Endothelial cell of umbilical vein (primary cell): ENCODE results near the gene ITPKB. TPM values are rescaled to one million over a fixed set of nuclear protein-coding genes. Genes with fewer than 3 reads are reported as not detected.

ENCODE experiments used
- BruUV-seq: library from RNA; stranded (reverse); fragments of 400-500 nt; replicated peaks from 2 replicates; lab custom pipeline; 2021; lab: Mats Ljungman, UMichigan
- CTCF ChIA-PET: fragments of 300-600, 350-600 bp; sonication (Branson Sonifier 250); formaldehyde crosslinking; loops from one replicate; lab custom pipeline; 2021; ENCODE audit warnings: antibody characterized with exemption, inconsistent platforms; lab: Charles Lee
- POLR2A ChIA-PET: fragments of 300-600, 350-600 bp; sonication (Branson Sonifier 250); formaldehyde crosslinking; loops from one replicate; lab custom pipeline; 2021; ENCODE audit warnings: antibody characterized with exemption, inconsistent platforms; lab: Charles Lee
- DNase-seq: peaks from one replicate; pipeline ENCODE4 v3.0.0-alpha.2; 2011; ENCODE audit warnings: low read depth, low spot score
- FAIRE-seq: peaks from 2 replicates; lab custom pipeline; 2011; peaks lifted over from hg19 to GRCh38; lab: Jason Lieb, UNC
- H2AFZ ChIP-seq: 2 replicates; pipeline ENCODE4 v1.6.0; 2012; ENCODE audit warnings: low read depth, low read length, control low read depth, inconsistent platforms
- H3K27ac ChIP-seq: 2 replicates; pipeline ENCODE4 v1.5.1; 2011; ENCODE audit warnings: low read depth, mild to moderate bottlenecking, control low read depth, low read length, moderate library complexity; ENCODE audit not compliant: insufficient read depth
- H3K27me3 ChIP-seq, 2 experiments: 2 replicates each; pipeline versions ENCODE4 v1.6.0 to v1.6.1; 2011; ENCODE audit warnings: low read length in 2 of 2, mixed read lengths in 1 of 2; ENCODE audit not compliant: control insufficient read depth in 2 of 2, insufficient read depth in 2 of 2
- H3K36me3 ChIP-seq, 2 experiments: 2 replicates in 1 of 2; 3 replicates in 1 of 2; pipeline ENCODE4 v1.5.1; 2011; ENCODE audit warnings: low read length in 2 of 2, mild to moderate bottlenecking in 1 of 2, moderate library complexity in 1 of 2; ENCODE audit not compliant: control insufficient read depth in 2 of 2, insufficient read depth in 2 of 2; ENCODE audit errors: extremely low read depth in 1 of 2
- H3K4me1 ChIP-seq: 3 replicates; pipeline ENCODE4 v1.5.1; 2011; ENCODE audit warnings: mild to moderate bottlenecking, low read length; ENCODE audit not compliant: control insufficient read depth, insufficient read depth; ENCODE audit errors: extremely low read depth
- H3K4me2 ChIP-seq: 2 replicates; pipeline ENCODE4 v1.6.1; 2011; ENCODE audit warnings: low read length, control low read depth, mixed read lengths; ENCODE audit not compliant: insufficient read depth
- H3K4me3 ChIP-seq, 3 experiments: fragments of 200-600 bp in 1 of 3; sonication (generic), shearing (Covaris generic) in 1 of 3; replicated peaks in 1 of 3; 2 replicates each; pipeline ENCODE4 v1.5.1; 2011 to 2016; ENCODE audit warnings: control low read depth in 3 of 3, low read length in 3 of 3, mild to moderate bottlenecking in 2 of 3, inconsistent platforms in 1 of 3, low read depth in 1 of 3, moderate library complexity in 1 of 3; ENCODE audit not compliant: insufficient read depth in 1 of 3
- H3K79me2 ChIP-seq: 2 replicates; pipeline ENCODE4 v1.6.0; 2012; ENCODE audit warnings: low read length, inconsistent platforms; ENCODE audit not compliant: control insufficient read depth, insufficient read depth
- H3K9ac ChIP-seq: replicated peaks from 2 replicates; pipeline ENCODE3; 2011; ENCODE audit warnings: low read length, control low read depth; ENCODE audit not compliant: insufficient read depth; ENCODE audit errors: extremely low read depth
- H3K9me1 ChIP-seq: replicated peaks from 3 replicates; pipeline ENCODE4 v1.6.0; 2011; ENCODE audit warnings: mild to moderate bottlenecking, low read length; ENCODE audit not compliant: control insufficient read depth, insufficient read depth; ENCODE audit errors: extremely low read depth
- H3K9me3 ChIP-seq: replicated peaks from 2 replicates; pipeline ENCODE4 v1.5.1; 2012; ENCODE audit warnings: low read length, inconsistent platforms; ENCODE audit not compliant: control insufficient read depth, insufficient read depth
- H4K20me1 ChIP-seq: replicated peaks from 2 replicates; pipeline ENCODE3; 2011; ENCODE audit warnings: mild to moderate bottlenecking, low read length; ENCODE audit not compliant: control insufficient read depth, insufficient read depth; ENCODE audit errors: extremely low read depth
- EZH2 ChIP-seq: IDR thresholded peaks from 2 replicates; pipeline ENCODE4 v1.6.1; 2012; ENCODE audit warnings: borderline replicate concordance, low read depth, mild to moderate bottlenecking, moderate library complexity, low read length, inconsistent platforms; ENCODE audit not compliant: severe bottlenecking
- FOS ChIP-seq: IDR thresholded peaks from 2 replicates; pipeline ENCODE4 v1.6.1; 2011; ENCODE audit warnings: mild to moderate bottlenecking, low read length, moderate library complexity, borderline replicate concordance; ENCODE audit not compliant: insufficient read depth
- GATA2 ChIP-seq: IDR thresholded peaks from 2 replicates; pipeline ENCODE4 v1.7.0; 2011; ENCODE audit warnings: low read depth, mild to moderate bottlenecking, moderate library complexity, mixed read lengths, low read length; ENCODE audit not compliant: insufficient read length, insufficient read depth
- JUN ChIP-seq: IDR thresholded peaks from 2 replicates; pipeline ENCODE4 v1.6.1; 2011; ENCODE audit warnings: borderline replicate concordance, low read depth; ENCODE audit not compliant: insufficient read length, insufficient read depth
- MAX ChIP-seq: IDR thresholded peaks from 2 replicates; pipeline ENCODE4 v1.6.1; 2011; ENCODE audit not compliant: insufficient read depth, insufficient read length
- MYC ChIP-seq: IDR thresholded peaks from one replicate; pipeline ENCODE4 v1.6.1; 2011; ENCODE audit warnings: mild to moderate bottlenecking, low read depth, low read length
- POLR2A ChIP-seq: IDR thresholded peaks from 2 replicates; pipeline ENCODE4 v1.6.1; 2012; ENCODE audit warnings: low read depth, mild to moderate bottlenecking, control low read depth, low read length
- POLR2AphosphoS5 ChIP-seq: IDR thresholded peaks from 2 replicates; pipeline ENCODE4 v1.6.1; 2012; ENCODE audit warnings: low read depth, mild to moderate bottlenecking, control low read depth, low read length, moderate library complexity; ENCODE audit not compliant: insufficient read depth
- dilution Hi-C: fragments of 300-500 bp; cut with MboI; formaldehyde crosslinking; loops from one replicate; pipeline ENCODE4 v1.15.0; 2019; ENCODE audit warnings: low sequenced_read_pairs; ENCODE audit not compliant: extremely low pct_ligation_motif_present
- intact Hi-C: fragments of 100-400 bp; cut with micrococcal nuclease; formaldehyde crosslinking; loops from one replicate; pipeline ENCODE4 v1.10.0; 2022
- polyA plus RNA-seq, 4 experiments: library from polyadenylated mRNA; depleted of rRNA in 3 of 4; stranded (reverse) in 3 of 4; unstranded in 1 of 4; fragments of >200 nt; gene quantifications; 2 replicates each; pipeline versions ENCODE4 v1.2.1 to v1.2.3, GENCODE V29; 2011 to 2012; ENCODE audit warnings: missing spikeins in 1 of 4
- total RNA-seq: library from RNA; stranded (reverse); gene quantifications from 2 replicates; pipeline ENCODE4 v1.2.3, GENCODE V29; 2021
- TF ChIP-seq, protein P1 (sequence below), 2 donors: IDR thresholded peaks; 1 replicate in 1 of 2; 2 replicates in 1 of 2; pipeline ENCODE4 v1.5.1; 2011; ENCODE audit warnings: low read length in 2 of 2, mild to moderate bottlenecking in 2 of 2, moderate library complexity in 2 of 2, control low read depth in 1 of 2, inconsistent platforms in 1 of 2, low read depth in 1 of 2; ENCODE audit not compliant: insufficient read depth in 1 of 2; ENCODE audit errors: extremely low read depth in 1 of 2

The ITPKB gene
- total and polyA plus RNA-seq, 2 donors (not counting 3 experiments of a cell fraction or from before 2014, with no cell fraction given): 7.7 to 34.8 TPM

- Histone ChIP-seq H3K79me2 (no peaks in the 10 kb centered on the region), H2AFZ (no peak overlapping the region), H3K9ac (peak overlapping the region; percentile 49), H3K9me3 (no peaks in the 10 kb centered on the region), H3K4me2 (no peak overlapping the region), H3K4me3 (no peak overlapping the region), H3K27me3 (no peaks in the 10 kb centered on the region), H3K9me1 (no peaks in the 10 kb centered on the region), H3K4me1 (peaks cover 46% of the 10 kb centered on the region), H4K20me1 (no peaks in the 10 kb centered on the region), H3K27ac (peak overlapping the region; percentile 86), H3K36me3 (no peaks in the 10 kb centered on the region)
- dilution Hi-C loops: no loop called here
- intact Hi-C loops: no loop called here
- ChIA-PET POLR2A (no interaction called here), CTCF (interaction anchor here (0.9 to 1.0 kb wide), 2 partner anchors 12 to 149 kb away, joined by 3 read pairs; no protein-coding TSS in a partner anchor)
- no TSS peak for BruUV-seq
- DNase-seq: no peak
- FAIRE-seq: no peak
- no peak for TF ChIP-seq POLR2A
- no peak for TF ChIP-seq JUN
- TF ChIP-seq GATA2: no peak
- TF ChIP-seq MYC: no peak
- TF ChIP-seq MAX: no peak
- TF ChIP-seq, protein P1, sequence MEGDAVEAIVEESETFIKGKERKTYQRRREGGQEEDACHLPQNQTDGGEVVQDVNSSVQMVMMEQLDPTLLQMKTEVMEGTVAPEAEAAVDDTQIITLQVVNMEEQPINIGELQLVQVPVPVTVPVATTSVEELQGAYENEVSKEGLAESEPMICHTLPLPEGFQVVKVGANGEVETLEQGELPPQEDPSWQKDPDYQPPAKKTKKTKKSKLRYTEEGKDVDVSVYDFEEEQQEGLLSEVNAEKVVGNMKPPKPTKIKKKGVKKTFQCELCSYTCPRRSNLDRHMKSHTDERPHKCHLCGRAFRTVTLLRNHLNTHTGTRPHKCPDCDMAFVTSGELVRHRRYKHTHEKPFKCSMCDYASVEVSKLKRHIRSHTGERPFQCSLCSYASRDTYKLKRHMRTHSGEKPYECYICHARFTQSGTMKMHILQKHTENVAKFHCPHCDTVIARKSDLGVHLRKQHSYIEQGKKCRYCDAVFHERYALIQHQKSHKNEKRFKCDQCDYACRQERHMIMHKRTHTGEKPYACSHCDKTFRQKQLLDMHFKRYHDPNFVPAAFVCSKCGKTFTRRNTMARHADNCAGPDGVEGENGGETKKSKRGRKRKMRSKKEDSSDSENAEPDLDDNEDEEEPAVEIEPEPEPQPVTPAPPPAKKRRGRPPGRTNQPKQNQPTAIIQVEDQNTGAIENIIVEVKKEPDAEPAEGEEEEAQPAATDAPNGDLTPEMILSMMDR (IDR thresholded peaks at IDR 0.05; ENCODE audit: extremely low read depth in 1 of 2, insufficient read depth in 1 of 2, low read depth in 1 of 2, low read length in 2 of 2): no peak
- no peak for TF ChIP-seq FOS
- TF ChIP-seq POLR2AphosphoS5: no peak
- TF ChIP-seq EZH2: no peak
Measured at GRCh38 chr1:226665505-226666163, 73.4 kb downstream of the ITPKB start.
